Smooth muscle cell (in vitro differentiated cells): Measurements from ENCODE around the gene MTFP1. TPM values are rescaled to one million over a fixed set of nuclear protein-coding genes. Genes with fewer than 3 reads are reported as not detected.

ENCODE experiments used
- DNase-seq: peaks from one replicate; lab custom pipeline; 2025; ENCODE audit not compliant: unreplicated experiment; lab: John Stamatoyannopoulos, UW
- H2AFZ ChIP-seq: fragments of 200-600 bp; sonication (generic); 2 replicates; pipeline ENCODE4 v1.6.0; 2016; ENCODE audit warnings: antibody characterized with exemption, low read depth, mild to moderate bottlenecking
- H3F3A ChIP-seq: fragments of 200-600 bp; sonication (generic); 2 replicates; pipeline ENCODE4 v1.6.0; 2017; ENCODE audit warnings: antibody characterized with exemption, low read depth
- H3K27ac ChIP-seq: fragments of 200-600 bp; sonication (generic); 2 replicates; pipeline ENCODE4 v1.5.1; 2016; ENCODE audit warnings: low read depth, mild to moderate bottlenecking
- H3K27me3 ChIP-seq: fragments of 200-600 bp; sonication (generic); 2 replicates; pipeline ENCODE4 v1.6.1; 2016; ENCODE audit warnings: low read depth, mild to moderate bottlenecking
- H3K36me3 ChIP-seq: fragments of 200-600 bp; sonication (generic); 2 replicates; pipeline ENCODE4 v1.5.1; 2016; ENCODE audit warnings: low read depth
- H3K4me1 ChIP-seq: fragments of 200-600 bp; sonication (generic); 2 replicates; pipeline ENCODE4 v1.5.1; 2016; ENCODE audit warnings: low read depth
- H3K4me2 ChIP-seq: fragments of 200-600 bp; sonication (generic); 2 replicates; pipeline ENCODE4 v1.6.0; 2016; ENCODE audit warnings: mild to moderate bottlenecking
- H3K4me3 ChIP-seq: fragments of 200-600 bp; sonication (generic); 2 replicates; pipeline ENCODE4 v1.5.1; 2016; ENCODE audit warnings: mild to moderate bottlenecking
- H3K79me2 ChIP-seq: fragments of 200-600 bp; sonication (generic); 2 replicates; pipeline ENCODE4 v1.6.0; 2016; ENCODE audit warnings: low read depth, mild to moderate bottlenecking
- H3K9ac ChIP-seq: fragments of 200-600 bp; sonication (generic); 2 replicates; pipeline ENCODE4 v1.6.0; 2016; ENCODE audit warnings: low read depth
- H3K9me3 ChIP-seq: fragments of 200-600 bp; sonication (generic); replicated peaks from 2 replicates; pipeline ENCODE4 v1.5.1; 2016; ENCODE audit warnings: low read depth
- H4K20me1 ChIP-seq: fragments of 200-600 bp; sonication (generic); 2 replicates; pipeline ENCODE4 v1.6.0; 2016; ENCODE audit warnings: low read depth
- WGBS: methylation state at CpG from one replicate; pipeline ENCODE4 v1.1.7; 2016; ENCODE audit warnings: low lambda C conversion rate; 5-methylcytosine and 5-hydroxymethylcytosine counted together
- polyA plus RNA-seq: library from polyadenylated mRNA; unstranded; fragments of >200 nt; fragmentation: Nextera tagmentation; extraction: Ambion mirVana; gene quantifications from 2 replicates; pipeline ENCODE4 v1.2.1, GENCODE V29; 2016
- total RNA-seq: library from RNA; depleted of rRNA; stranded (reverse); fragments of >200 nt; gene quantifications from 2 replicates; pipeline ENCODE4 v1.2.3, GENCODE V29; 2014
- TF ChIP-seq, protein P1 (sequence below): fragments of 200-600 bp; sonication (generic); IDR thresholded peaks from 2 replicates; pipeline ENCODE4 v1.5.1; 2017; ENCODE audit warnings: borderline replicate concordance, mild to moderate bottlenecking, antibody characterized with exemption; ENCODE audit not compliant: insufficient read depth, poor library complexity, severe bottlenecking

MTFP1 gene
- total and polyA plus RNA-seq, 2 experiments from 2014 or later, result 14.4 to 30.9 TPM

DNA sequence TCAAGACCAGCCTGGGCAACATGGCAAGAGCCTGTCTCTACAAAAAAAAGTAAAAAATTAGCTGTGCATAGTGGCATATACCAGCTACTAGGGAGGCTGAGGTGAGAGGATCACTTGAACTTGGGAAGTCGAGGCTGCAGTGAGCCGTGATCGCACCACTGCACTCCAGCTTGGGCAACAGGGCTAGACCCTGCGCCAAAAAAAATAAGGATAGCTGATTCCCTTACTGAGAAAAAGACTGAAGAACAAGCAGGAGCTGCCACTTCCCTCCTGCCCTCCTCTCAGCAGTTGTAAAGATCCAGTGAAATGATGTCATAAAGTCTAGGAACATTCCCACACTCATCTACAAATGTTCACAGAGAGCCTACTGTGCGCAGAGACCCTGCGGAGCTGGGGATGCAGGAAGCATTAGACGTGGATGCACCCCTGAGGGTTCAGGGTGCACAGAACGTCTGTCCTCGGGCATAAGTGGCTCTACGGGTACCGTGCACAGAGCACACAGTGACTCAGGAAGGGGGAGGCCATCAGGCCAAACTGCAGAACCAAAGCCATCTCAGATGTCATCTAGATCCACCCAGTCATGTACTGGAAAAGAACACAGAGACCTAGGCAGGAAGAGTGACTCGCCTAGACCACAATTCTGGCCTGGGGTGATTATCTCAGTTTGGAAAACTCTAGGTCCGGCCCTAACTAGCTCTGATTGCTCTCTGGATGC, 17.0 kb upstream of the MTFP1 start:
- Histone ChIP-seq H3F3A (peaks cover 5% of the 10 kb centered on the region), H3K36me3 (no peaks in the 10 kb centered on the region), H3K4me2 (no peak overlapping the region), H3K27ac (peak overlapping the region; percentile 23), H3K4me3 (no peak overlapping the region), H3K9ac (no peak overlapping the region), H3K79me2 (no peaks in the 10 kb centered on the region), H3K4me1 (no peaks in the 10 kb centered on the region), H3K9me3 (no peaks in the 10 kb centered on the region), H4K20me1 (peaks cover 11% of the 10 kb centered on the region), H2AFZ (no peak overlapping the region), H3K27me3 (no peaks in the 10 kb centered on the region)
- 63% methylated on average over 13 of the region's 13 CpGs for WGBS
- TF ChIP-seq, protein P1, sequence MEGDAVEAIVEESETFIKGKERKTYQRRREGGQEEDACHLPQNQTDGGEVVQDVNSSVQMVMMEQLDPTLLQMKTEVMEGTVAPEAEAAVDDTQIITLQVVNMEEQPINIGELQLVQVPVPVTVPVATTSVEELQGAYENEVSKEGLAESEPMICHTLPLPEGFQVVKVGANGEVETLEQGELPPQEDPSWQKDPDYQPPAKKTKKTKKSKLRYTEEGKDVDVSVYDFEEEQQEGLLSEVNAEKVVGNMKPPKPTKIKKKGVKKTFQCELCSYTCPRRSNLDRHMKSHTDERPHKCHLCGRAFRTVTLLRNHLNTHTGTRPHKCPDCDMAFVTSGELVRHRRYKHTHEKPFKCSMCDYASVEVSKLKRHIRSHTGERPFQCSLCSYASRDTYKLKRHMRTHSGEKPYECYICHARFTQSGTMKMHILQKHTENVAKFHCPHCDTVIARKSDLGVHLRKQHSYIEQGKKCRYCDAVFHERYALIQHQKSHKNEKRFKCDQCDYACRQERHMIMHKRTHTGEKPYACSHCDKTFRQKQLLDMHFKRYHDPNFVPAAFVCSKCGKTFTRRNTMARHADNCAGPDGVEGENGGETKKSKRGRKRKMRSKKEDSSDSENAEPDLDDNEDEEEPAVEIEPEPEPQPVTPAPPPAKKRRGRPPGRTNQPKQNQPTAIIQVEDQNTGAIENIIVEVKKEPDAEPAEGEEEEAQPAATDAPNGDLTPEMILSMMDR, result no peak
- no peak for DNase-seq

DNA sequence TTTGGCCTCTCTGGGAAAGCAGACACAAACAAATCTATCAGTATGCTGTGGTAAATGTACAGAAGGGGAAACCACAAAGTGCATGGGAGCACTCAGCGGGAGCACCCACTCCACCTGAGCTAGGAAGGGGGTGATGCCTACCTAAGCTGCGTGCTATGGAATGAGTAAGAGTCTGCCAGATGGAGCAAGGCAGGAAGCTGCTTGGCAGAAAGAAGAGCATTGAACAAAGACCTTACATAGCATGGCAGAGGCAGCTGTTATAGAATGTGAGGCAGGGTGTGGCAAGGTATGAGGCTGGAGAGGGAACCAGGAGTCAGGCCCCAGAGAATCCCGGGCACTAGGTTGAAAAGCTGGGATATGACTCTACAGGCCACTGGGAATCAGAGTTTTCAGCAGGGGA, 13.8 kb upstream of the MTFP1 start:
- DNase-seq, result no peak
- Histone ChIP-seq H3K79me2 (no peaks in the 10 kb centered on the region), H3K36me3 (no peaks in the 10 kb centered on the region), H2AFZ (no peak overlapping the region), H3K27me3 (no peaks in the 10 kb centered on the region), H4K20me1 (no peaks in the 10 kb centered on the region), H3K4me3 (no peak overlapping the region), H3K4me2 (no peak overlapping the region), H3K4me1 (no peaks in the 10 kb centered on the region), H3K9me3 (no peaks in the 10 kb centered on the region), H3K27ac (no peak overlapping the region), H3K9ac (no peak overlapping the region), H3F3A (peaks cover 5% of the 10 kb centered on the region)
- WGBS, result 97% methylated on average over 3 of the region's 3 CpGs
- TF ChIP-seq, protein P1, result no peak

DNA sequence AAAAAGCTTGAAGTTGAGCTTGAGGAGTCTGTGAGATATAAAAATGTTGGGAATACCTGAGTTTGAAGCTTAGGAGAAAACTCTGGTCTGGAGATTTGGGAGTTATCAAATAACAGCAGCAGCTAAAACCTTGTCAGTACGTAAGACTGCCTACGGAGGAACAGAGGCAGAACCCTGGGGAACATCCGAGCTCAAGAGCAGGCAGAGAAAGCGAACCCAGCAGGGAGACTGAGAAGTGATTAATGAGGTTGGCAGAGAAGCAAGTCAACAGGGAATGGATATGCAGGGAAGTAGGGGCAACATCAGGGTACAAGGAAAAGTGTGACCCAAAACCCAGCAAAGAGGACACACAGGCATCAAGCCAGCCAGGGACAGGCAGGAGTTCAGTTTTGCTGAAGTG, 12.6 kb upstream of the MTFP1 start:
- Histone ChIP-seq H3K4me3 (no peak overlapping the region), H3K4me2 (no peak overlapping the region), H3K27me3 (no peaks in the 10 kb centered on the region), H3K9ac (no peak overlapping the region), H3K79me2 (no peaks in the 10 kb centered on the region), H2AFZ (no peak overlapping the region), H3K4me1 (no peaks in the 10 kb centered on the region), H3F3A (peaks cover 5% of the 10 kb centered on the region), H4K20me1 (no peaks in the 10 kb centered on the region), H3K27ac (no peak overlapping the region), H3K36me3 (no peaks in the 10 kb centered on the region), H3K9me3 (no peaks in the 10 kb centered on the region)
- TF ChIP-seq, protein P1, result no peak
- 95% methylated on average over 4 of the region's 4 CpGs for whole genome bisulfite sequencing
- DNase-seq, result no peak
